Uterus (tissue), 4 donors: ENCODE data around the gene ANKRD29. TPM values are rescaled to one million over a fixed set of nuclear protein-coding genes. Genes with fewer than 3 reads are reported as not detected.

Source experiments
- DNase-seq, 2 donors: peaks; one replicate each; pipeline ENCODE4 v3.0.0-alpha.2; 2019 to 2020
- H3K27ac ChIP-seq, 2 donors: fragments of 200-600 bp; sonication (generic); 1 replicate in 1 of 2; 2 replicates in 1 of 2; pipeline ENCODE4 v1.5.1; 2016 to 2018
- H3K27me3 ChIP-seq, 2 donors: fragments of 200-600 bp; sonication (generic); one replicate each; pipeline ENCODE4 v1.5.1; 2018 to 2019; ENCODE audit warnings: control low read depth in 1 of 2
- H3K36me3 ChIP-seq, 2 donors: fragments of 200-600 bp; sonication (generic); one replicate each; pipeline ENCODE4 v1.5.1; 2019; ENCODE audit warnings: control low read depth in 1 of 2
- H3K4me1 ChIP-seq, 2 donors: fragments of 200-600 bp; sonication (generic); one replicate each; pipeline ENCODE4 v1.5.1; 2018 to 2019; ENCODE audit warnings: control low read depth in 1 of 2
- H3K4me3 ChIP-seq, 2 donors: fragments of 200-600 bp; sonication (generic); 1 replicate in 1 of 2; 2 replicates in 1 of 2; pipeline ENCODE4 v1.5.1; 2018 to 2019; ENCODE audit warnings: mild to moderate bottlenecking in 1 of 2
- H3K9me3 ChIP-seq, 2 donors: fragments of 200-600 bp; sonication (generic); one replicate each; pipeline ENCODE4 v1.5.1; 2019; ENCODE audit warnings: control low read depth in 1 of 2
- CTCF ChIP-seq, 4 experiments: fragments of 200-600 bp in 2 of 4; fragments of 450-650 bp in 2 of 4; sonication (generic) in 2 of 4; IDR thresholded peaks; one replicate each; pipeline ENCODE4 v1.5.1; 2016 to 2019; ENCODE audit warnings: antibody characterized with exemption in 4 of 4, mild to moderate bottlenecking in 2 of 4, moderate library complexity in 1 of 4
- POLR2A ChIP-seq, 2 donors: fragments of 450-650 bp; IDR thresholded peaks; one replicate each; pipeline ENCODE4 v1.6.1; 2016; ENCODE audit warnings: antibody characterized with exemption in 2 of 2, mild to moderate bottlenecking in 1 of 2, moderate library complexity in 1 of 2
- intact Hi-C: fragments of 100-400 bp; cut with DNase I; formaldehyde crosslinking; loops from one replicate; pipeline ENCODE4 v1.15.1; 2023; ENCODE audit warnings: low total_unique reads
- total RNA-seq, 4 donors: library from RNA; depleted of rRNA in 3 of 4; stranded (reverse); fragments of >200 nt in 3 of 4; gene quantifications; one replicate each; pipeline versions ENCODE4 v1.1.0 to v1.2.4, GENCODE V29; 2014 to 2023
- donor health status: DM: yes; HTN: yes; CAD: no.

The ANKRD29 gene
- total RNA-seq, 4 donors from 2014 or later = 10.8 to 33.4 (median 15.9) TPM

GRCh38 chr18:23585007-23585871 is 77.5 kb downstream of the ANKRD29 start:
- no peaks in the 10 kb centered on the region for H3K36me3 ChIP-seq
- H3K4me1 ChIP-seq = peaks cover 0 to 6% of the 10 kb centered on the region in 2 donors
- H3K4me3 ChIP-seq = peak overlapping the region; percentile 67 to 92
- no peak for TF ChIP-seq POLR2A (IDR thresholded peaks at IDR 0.05)
- TF ChIP-seq CTCF (IDR thresholded peaks at IDR 0.05) = no peak
- no peaks in the 10 kb centered on the region for H3K27me3 ChIP-seq
- intact Hi-C loops = no loop called here
- peak in 1 of 2 donors; percentile 25 for DNase-seq
- H3K27ac ChIP-seq = peak overlapping the region; percentile 98 to 99
- H3K9me3 ChIP-seq = no peaks in the 10 kb centered on the region

GRCh38 chr18:23584019-23584983 is 78.4 kb downstream of the ANKRD29 start:
- intact Hi-C loops = loop anchor here (5.0 kb wide), 1 partner anchor 67 kb away; no protein-coding TSS in a partner anchor
- H3K27me3 ChIP-seq = no peaks in the 10 kb centered on the region
- H3K4me3 ChIP-seq = no peak overlapping the region
- peak overlapping the region in 1 of 2 donors; percentile 99 for H3K27ac ChIP-seq
- H3K9me3 ChIP-seq = no peaks in the 10 kb centered on the region
- H3K4me1 ChIP-seq = peaks cover 0 to 6% of the 10 kb centered on the region in 2 donors
- TF ChIP-seq CTCF (IDR thresholded peaks at IDR 0.05) (no peak), POLR2A (IDR thresholded peaks at IDR 0.05) (no peak)
- no peaks in the 10 kb centered on the region for H3K36me3 ChIP-seq
- no peak for DNase-seq

- Histone ChIP-seq H3K36me3 (no peaks in the 10 kb centered on the region), H3K4me1 (peaks cover 0 to 6% of the 10 kb centered on the region in 2 donors), H3K27ac (no peak overlapping the region), H3K9me3 (no peaks in the 10 kb centered on the region), H3K4me3 (no peak overlapping the region), H3K27me3 (no peaks in the 10 kb centered on the region)
- TF ChIP-seq POLR2A (IDR thresholded peaks at IDR 0.05) (no peak), CTCF (IDR thresholded peaks at IDR 0.05) (no peak)
- no peak for DNase-seq
- intact Hi-C loops = loop anchor here (5.0 kb wide), 1 partner anchor 66 kb away; no protein-coding TSS in a partner anchor
These were observed 79.4 kb downstream of the ANKRD29 start for GRCh38 chr18:23583071-23583865.

GRCh38 chr18:23580677-23581367 is 81.9 kb downstream of the ANKRD29 start:
- DNase-seq = no peak
- H3K27ac ChIP-seq = no peak overlapping the region
- H3K36me3 ChIP-seq = no peaks in the 10 kb centered on the region
- H3K27me3 ChIP-seq = no peaks in the 10 kb centered on the region
- H3K4me1 ChIP-seq = peaks cover 0 to 6% of the 10 kb centered on the region in 2 donors
- intact Hi-C loops = loop anchor here (5.0 kb wide), 1 partner anchor 64 kb away; no protein-coding TSS in a partner anchor
- no peak overlapping the region for H3K4me3 ChIP-seq
- H3K9me3 ChIP-seq = no peaks in the 10 kb centered on the region
- no peak for TF ChIP-seq CTCF (IDR thresholded peaks at IDR 0.05)
- no peak for TF ChIP-seq POLR2A (IDR thresholded peaks at IDR 0.05)
